Measurements from ENCODE around the gene SLC43A2.

Gene SLC43A2

DNA sequence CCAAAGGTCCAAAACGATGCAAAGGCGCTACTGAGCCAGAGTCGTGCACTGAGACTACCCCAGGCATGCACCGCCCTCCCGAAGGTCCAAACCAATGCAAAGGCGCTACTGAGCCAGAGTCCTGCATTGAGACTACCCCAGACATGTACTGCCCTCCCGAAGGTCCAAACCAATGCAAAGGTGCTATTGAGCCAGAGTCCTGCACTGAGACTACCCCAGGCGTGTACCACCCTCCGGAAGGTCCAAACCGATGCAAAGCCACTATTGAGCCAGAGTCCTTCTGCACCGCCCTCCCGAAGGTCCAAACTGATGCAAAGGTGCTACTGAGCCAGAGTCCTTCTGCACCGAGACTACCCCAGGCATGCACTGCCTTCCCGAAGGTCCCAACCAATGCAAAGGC lies 27.1 kb downstream of the SLC43A2 start:
- Histone ChIP-seq H3K4me3 (ENCODE audit: low read length) (no peak overlapping the region), H3K36me3 (ENCODE audit: insufficient read depth, low read length) (peaks cover 61% of the 10 kb centered on the region), H3K27me3 (ENCODE audit: insufficient read depth, low read length) (no peaks in the 10 kb centered on the region), H3K9me3 (ENCODE audit: low read length) (peaks cover 28% of the 10 kb centered on the region), H3K4me1 (ENCODE audit: insufficient read depth, low read length) (no peaks in the 10 kb centered on the region), H2AFZ (ENCODE audit: low read depth, low read length) (no peak overlapping the region)

DNA sequence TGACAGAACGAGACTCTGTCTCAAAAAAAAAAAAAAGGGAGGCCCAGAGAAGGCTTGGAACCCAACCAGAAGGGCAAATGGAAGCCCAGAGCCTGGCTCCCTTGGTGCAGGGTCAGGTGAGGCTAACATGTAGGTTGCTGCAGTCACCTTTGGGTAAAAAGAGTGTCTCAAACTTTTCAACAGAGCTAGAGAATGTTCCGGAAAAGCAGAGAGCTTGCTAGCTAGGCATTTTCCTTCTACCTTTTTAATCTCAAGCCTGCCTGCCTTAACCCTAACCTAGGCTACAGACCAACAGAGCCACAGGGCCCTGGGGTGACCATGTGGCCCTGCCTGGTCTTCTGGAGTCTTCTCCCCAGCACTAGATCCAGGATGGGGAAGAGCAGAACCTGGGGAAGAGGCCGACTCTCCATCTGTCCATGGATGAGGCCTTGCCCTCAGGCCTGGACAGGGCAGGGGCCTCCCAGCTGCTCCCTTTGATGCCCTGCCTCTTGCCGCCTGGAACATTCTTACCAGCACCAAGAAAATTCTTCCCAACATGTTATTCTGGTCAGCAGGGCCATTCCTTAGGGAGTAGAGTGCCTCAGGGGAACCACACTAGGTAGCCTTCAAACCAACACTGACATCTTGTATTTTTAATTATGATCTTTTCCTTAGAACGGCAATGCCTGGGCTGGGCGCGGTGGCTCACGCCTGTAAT lies 30.1 kb downstream of the SLC43A2 start:
- Histone ChIP-seq H2AFZ (ENCODE audit: low read depth, low read length) (no peak overlapping the region), H3K4me3 (ENCODE audit: low read length) (no peak overlapping the region), H3K27me3 (ENCODE audit: insufficient read depth, low read length) (no peaks in the 10 kb centered on the region), H3K4me1 (ENCODE audit: insufficient read depth, low read length) (no peaks in the 10 kb centered on the region), H3K9me3 (ENCODE audit: low read length) (peaks cover 20% of the 10 kb centered on the region), H3K36me3 (ENCODE audit: insufficient read depth, low read length) (peaks cover 42% of the 10 kb centered on the region)

DNA sequence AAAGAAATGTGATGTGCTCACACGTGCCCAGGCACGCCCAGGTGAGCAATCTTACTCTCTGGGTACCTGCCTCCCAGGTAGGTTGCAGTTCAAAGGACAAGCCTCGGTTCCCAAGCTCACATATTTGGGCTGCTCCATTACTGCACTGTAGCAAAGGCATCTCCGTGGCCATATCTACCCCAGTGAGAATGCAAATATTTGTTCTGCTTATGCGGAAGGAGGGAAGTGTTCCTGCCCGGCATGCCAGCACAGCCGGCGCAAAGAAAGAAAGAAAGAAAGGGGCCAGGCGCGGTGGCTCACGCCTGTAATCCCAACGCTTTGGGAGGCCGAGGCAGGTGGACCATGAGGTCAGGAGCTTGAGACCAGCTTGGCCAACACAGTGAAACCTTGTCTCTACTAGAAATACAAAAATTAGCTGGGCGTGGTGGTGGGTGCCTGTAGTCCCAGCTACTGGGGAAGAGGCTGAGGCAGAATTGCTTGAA lies 30.7 kb downstream of the SLC43A2 start:
- Histone ChIP-seq H2AFZ (ENCODE audit: low read depth, low read length) (no peak overlapping the region), H3K9me3 (ENCODE audit: low read length) (peaks cover 16% of the 10 kb centered on the region), H3K4me1 (ENCODE audit: insufficient read depth, low read length) (no peaks in the 10 kb centered on the region), H3K27me3 (ENCODE audit: insufficient read depth, low read length) (no peaks in the 10 kb centered on the region), H3K36me3 (ENCODE audit: insufficient read depth, low read length) (peaks cover 43% of the 10 kb centered on the region), H3K4me3 (ENCODE audit: low read length) (no peak overlapping the region)

GRCh38 chr17:1593630-1593931 lies 35.1 kb downstream of the SLC43A2 start:
- Histone ChIP-seq H3K4me3 (ENCODE audit: low read length) (no peak overlapping the region), H2AFZ (ENCODE audit: low read depth, low read length) (no peak overlapping the region), H3K36me3 (ENCODE audit: insufficient read depth, low read length) (peaks cover 57% of the 10 kb centered on the region), H3K27me3 (ENCODE audit: insufficient read depth, low read length) (no peaks in the 10 kb centered on the region), H3K9me3 (ENCODE audit: low read length) (no peaks in the 10 kb centered on the region), H3K4me1 (ENCODE audit: insufficient read depth, low read length) (no peaks in the 10 kb centered on the region)

DNA sequence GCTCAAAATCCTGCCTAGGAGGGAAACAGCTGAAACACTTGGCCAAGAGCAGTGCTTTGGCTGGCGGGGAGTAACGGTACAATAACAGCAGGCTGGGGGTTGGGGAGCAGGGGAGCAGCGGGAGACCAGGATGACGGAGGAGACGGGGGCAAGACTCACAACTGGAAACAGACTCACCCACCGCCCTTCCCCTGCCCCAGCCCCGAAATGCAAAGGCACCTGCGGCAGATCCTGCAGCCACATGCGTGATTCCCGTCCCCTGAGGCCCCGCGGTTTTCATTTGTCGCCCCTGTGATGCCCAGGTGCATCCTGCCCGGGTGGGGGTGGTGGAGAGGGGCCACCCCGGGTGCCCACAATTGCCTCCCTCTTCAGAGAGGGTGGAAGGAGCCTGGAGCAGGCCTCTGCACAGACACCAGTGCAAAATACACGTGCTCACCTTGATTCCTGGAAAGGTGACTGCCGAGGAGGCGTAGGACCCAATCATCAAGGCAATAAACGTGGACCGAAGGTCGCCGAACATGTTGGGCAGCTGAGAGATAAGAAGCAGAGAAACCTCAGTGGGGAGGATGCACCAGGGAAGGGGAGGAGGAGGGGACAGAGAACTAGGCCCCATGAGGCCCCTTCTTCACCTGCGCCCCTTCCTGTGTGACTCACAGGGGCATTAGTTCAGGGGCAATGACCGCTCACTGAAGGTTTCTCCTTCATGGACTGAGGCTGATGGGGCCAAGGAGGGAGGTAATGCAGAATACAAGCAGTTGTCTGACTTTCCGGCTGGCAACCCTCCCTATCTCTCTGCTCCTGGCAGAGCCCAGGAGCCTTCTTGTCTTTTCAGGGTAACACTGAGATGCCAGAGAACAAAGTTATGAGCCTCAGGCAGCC lies 35.6 kb downstream of the SLC43A2 start:
- no peak overlapping the region for H2AFZ ChIP-seq (ENCODE audit: low read depth, low read length)
- peaks cover 58% of the 10 kb centered on the region for H3K36me3 ChIP-seq (ENCODE audit: insufficient read depth, low read length)
- no peak overlapping the region for H3K4me3 ChIP-seq (ENCODE audit: low read length)
- H3K9me3 ChIP-seq (ENCODE audit: low read length) = no peaks in the 10 kb centered on the region
- H3K27me3 ChIP-seq (ENCODE audit: insufficient read depth, low read length) = no peaks in the 10 kb centered on the region
- no peaks in the 10 kb centered on the region for H3K4me1 ChIP-seq (ENCODE audit: insufficient read depth, low read length)

DNA sequence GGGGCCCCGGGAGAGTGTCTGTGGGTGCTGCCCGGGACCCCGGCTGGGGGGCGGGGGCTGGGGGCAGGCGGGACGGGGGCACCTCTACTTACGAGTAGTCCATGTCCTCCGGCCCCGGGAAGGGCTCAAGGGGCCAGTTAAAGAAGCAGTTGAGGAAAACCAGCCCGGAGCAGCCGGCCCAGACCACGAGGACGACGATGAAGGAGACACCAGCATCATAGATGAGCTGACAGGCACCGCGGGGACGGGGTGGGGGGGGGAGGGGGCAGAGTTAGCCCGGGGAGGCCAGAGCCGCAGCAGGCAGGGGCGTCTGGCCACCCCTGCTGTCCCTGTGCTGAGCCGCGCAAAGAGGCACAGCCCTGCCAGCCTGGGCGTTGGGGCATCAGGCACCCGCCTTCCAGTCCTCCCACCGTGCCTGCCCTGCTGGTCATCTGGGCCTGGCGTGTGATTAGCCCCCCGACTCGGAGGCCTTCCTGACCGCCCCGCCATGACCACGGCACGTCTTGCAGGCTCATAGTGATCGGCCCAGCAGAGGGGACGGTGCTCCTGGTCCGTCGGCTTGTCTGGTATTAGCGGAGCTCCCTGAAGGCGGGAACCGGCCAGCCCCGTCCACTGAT lies 37.1 kb downstream of the SLC43A2 start:
- no peaks in the 10 kb centered on the region for H3K27me3 ChIP-seq (ENCODE audit: insufficient read depth, low read length)
- H3K36me3 ChIP-seq (ENCODE audit: insufficient read depth, low read length) = peaks cover 69% of the 10 kb centered on the region
- no peaks in the 10 kb centered on the region for H3K4me1 ChIP-seq (ENCODE audit: insufficient read depth, low read length)
- no peak overlapping the region for H2AFZ ChIP-seq (ENCODE audit: low read depth, low read length)
- H3K9me3 ChIP-seq (ENCODE audit: low read length) = no peaks in the 10 kb centered on the region
- H3K4me3 ChIP-seq (ENCODE audit: low read length) = no peak overlapping the region

- Histone ChIP-seq H3K4me1 (ENCODE audit: insufficient read depth, low read length) (no peaks in the 10 kb centered on the region), H3K27me3 (ENCODE audit: insufficient read depth, low read length) (no peaks in the 10 kb centered on the region), H3K4me3 (ENCODE audit: low read length) (no peak overlapping the region), H3K9me3 (ENCODE audit: low read length) (no peaks in the 10 kb centered on the region), H3K36me3 (ENCODE audit: insufficient read depth, low read length) (peaks cover 69% of the 10 kb centered on the region), H2AFZ (ENCODE audit: low read depth, low read length) (no peak overlapping the region)
These were observed 37.7 kb downstream of the SLC43A2 start for GRCh38 chr17:1590747-1591473.

GRCh38 chr17:1590029-1590746 lies 38.4 kb downstream of the SLC43A2 start:
- Histone ChIP-seq H3K4me3 (ENCODE audit: low read length) (no peak overlapping the region), H2AFZ (ENCODE audit: low read depth, low read length) (no peak overlapping the region), H3K9me3 (ENCODE audit: low read length) (no peaks in the 10 kb centered on the region), H3K36me3 (ENCODE audit: insufficient read depth, low read length) (peaks cover 76% of the 10 kb centered on the region), H3K4me1 (ENCODE audit: insufficient read depth, low read length) (no peaks in the 10 kb centered on the region), H3K27me3 (ENCODE audit: insufficient read depth, low read length) (no peaks in the 10 kb centered on the region)

- Histone ChIP-seq H2AFZ (ENCODE audit: low read depth, low read length) (no peak overlapping the region), H3K4me1 (ENCODE audit: insufficient read depth, low read length) (no peaks in the 10 kb centered on the region), H3K9me3 (ENCODE audit: low read length) (no peaks in the 10 kb centered on the region), H3K36me3 (ENCODE audit: insufficient read depth, low read length) (peaks cover 86% of the 10 kb centered on the region), H3K4me3 (ENCODE audit: low read length) (no peak overlapping the region), H3K27me3 (ENCODE audit: insufficient read depth, low read length) (no peaks in the 10 kb centered on the region)
These were observed 39.6 kb downstream of the SLC43A2 start for GRCh38 chr17:1588821-1589585.

DNA sequence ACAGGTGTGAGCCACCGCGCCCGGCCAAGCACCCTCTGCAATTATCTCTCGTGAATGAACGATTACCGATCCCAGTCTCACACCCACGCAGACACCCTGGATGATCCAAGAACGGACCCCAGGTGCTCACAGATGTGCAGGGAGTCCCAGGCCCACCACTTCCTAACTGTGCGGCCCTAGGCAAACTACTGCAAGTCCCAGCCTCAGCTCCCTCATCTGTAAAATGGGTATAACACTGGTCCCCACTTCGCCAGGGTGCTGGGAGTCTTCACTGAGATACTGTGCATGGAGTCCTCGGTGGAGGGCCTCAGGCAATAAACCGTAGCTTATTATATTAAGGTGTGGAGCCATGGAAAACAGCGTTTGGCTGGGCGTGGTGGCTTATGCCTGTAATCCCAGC lies 44.5 kb downstream of the SLC43A2 start:
- no peak overlapping the region for H3K4me3 ChIP-seq (ENCODE audit: low read length)
- H2AFZ ChIP-seq (ENCODE audit: low read depth, low read length) = no peak overlapping the region
- H3K9me3 ChIP-seq (ENCODE audit: low read length) = no peaks in the 10 kb centered on the region
- no peaks in the 10 kb centered on the region for H3K27me3 ChIP-seq (ENCODE audit: insufficient read depth, low read length)
- H3K4me1 ChIP-seq (ENCODE audit: insufficient read depth, low read length) = no peaks in the 10 kb centered on the region
- H3K36me3 ChIP-seq (ENCODE audit: insufficient read depth, low read length) = peaks cover 79% of the 10 kb centered on the region

DNA sequence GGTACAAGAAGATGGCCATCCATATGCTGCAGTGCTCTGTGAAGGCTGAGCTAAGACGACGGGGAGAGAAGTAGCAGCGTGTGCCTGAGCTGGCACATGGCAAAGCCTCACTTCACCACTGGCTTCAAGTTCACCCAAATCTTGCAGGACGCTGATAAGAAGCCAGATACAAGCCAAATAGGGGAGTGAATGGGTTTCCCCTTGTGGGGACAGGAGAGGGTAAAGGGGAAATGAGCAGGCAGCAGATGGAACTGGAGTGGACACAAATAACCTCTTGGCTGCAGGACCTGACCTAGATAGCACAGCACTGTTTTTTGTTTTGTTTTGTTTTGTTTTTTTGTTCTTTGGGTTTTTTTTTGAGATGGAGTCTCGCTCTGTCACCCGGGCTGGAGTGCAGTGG lies 45.1 kb downstream of the SLC43A2 start:
- Histone ChIP-seq H3K36me3 (ENCODE audit: insufficient read depth, low read length) (peaks cover 73% of the 10 kb centered on the region), H3K4me1 (ENCODE audit: insufficient read depth, low read length) (no peaks in the 10 kb centered on the region), H2AFZ (ENCODE audit: low read depth, low read length) (no peak overlapping the region), H3K9me3 (ENCODE audit: low read length) (no peaks in the 10 kb centered on the region), H3K4me3 (ENCODE audit: low read length) (no peak overlapping the region), H3K27me3 (ENCODE audit: insufficient read depth, low read length) (no peaks in the 10 kb centered on the region)

- H3K36me3 ChIP-seq (ENCODE audit: insufficient read depth, low read length) = peaks cover 74% of the 10 kb centered on the region
- no peaks in the 10 kb centered on the region for H3K9me3 ChIP-seq (ENCODE audit: low read length)
- H3K4me1 ChIP-seq (ENCODE audit: insufficient read depth, low read length) = no peaks in the 10 kb centered on the region
- H3K4me3 ChIP-seq (ENCODE audit: low read length) = no peak overlapping the region
- no peaks in the 10 kb centered on the region for H3K27me3 ChIP-seq (ENCODE audit: insufficient read depth, low read length)
- H2AFZ ChIP-seq (ENCODE audit: low read depth, low read length) = no peak overlapping the region
These were observed 46.3 kb downstream of the SLC43A2 start for GRCh38 chr17:1582374-1582773.

All from neuron (in vitro differentiated cells).